ENCODE data around the gene MTAP.

Gene MTAP

DNA sequence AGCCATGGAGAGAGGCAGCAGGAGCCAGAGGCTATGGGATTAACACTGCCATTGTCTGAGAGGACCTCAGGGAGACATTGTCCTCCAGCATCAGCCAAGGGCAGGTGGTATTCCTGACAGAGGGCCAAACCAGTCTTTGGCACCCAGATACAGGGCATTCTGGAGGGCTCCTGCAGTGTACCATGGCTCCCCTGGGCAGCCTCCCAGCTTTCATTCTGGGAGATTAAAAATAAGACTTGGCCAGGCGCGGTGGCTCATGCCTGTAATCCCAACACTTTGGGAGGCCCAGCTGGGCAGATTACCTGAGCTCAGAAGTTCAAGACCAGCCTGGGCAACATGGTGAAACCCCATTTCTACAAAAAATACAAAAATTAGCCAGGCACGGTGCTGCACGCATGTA, 4.2 kb downstream of the MTAP start:
- DNase-seq: no peak

DNA sequence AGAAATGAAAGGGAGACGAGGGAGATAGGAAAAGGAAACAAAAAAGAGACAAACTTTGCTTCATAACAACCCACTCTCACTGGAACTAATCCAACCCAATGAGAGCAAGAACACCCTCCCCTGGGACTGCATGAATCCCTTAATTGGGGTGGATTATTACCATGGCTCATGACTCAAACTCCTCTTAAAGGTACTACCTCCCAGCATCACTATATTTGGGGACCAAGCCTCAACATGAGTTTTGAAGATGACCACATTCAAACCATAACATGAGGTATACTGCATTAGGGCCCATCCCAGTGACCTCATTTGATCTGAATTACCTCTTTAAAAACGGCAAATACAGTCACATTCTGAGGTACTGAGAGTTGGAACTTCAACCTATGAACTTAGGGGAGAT, 8.0 kb downstream of the MTAP start:
- DNase-seq: no peak

DNA sequence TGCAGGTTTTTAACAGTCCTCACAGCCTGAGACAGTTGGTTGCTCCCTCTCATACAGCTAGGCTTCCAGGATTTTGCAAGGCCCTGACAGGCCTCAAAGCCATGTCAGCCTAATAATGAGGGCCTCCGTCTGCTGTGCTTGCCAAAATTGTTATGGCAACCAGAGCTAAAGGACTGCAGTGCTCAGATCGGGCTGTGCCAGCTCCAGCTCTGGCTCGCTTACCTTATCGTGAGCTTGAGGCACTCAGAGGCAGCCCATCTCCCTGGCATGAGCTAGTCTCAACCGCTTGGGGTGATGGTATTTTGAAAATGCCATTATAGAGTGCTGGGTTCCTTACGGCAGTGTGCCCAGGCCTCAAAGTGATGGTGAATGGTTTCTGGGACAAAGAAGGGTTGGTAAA, 8.4 kb downstream of the MTAP start:
- DNase-seq: no peak

DNA sequence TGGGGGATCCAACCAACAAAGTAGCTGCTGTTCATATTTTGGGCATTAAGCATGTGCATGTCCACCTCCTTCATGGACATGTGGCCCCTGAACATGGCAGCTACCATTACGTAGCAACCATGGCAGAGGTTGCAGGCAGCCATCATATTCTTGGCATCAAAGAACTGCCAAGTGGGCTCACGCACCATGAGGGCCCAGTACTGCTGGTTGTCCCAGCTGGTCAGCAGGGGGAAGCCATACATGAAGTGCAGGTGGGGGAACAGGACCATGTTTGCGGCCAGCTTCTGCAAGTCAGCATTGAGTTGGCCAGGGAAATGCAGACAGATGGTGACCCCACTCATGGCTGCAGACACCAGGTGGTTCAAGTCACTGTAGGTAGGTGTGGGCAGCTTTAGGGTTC, 9.5 kb downstream of the MTAP start:
- DNase-seq: no peak

DNA sequence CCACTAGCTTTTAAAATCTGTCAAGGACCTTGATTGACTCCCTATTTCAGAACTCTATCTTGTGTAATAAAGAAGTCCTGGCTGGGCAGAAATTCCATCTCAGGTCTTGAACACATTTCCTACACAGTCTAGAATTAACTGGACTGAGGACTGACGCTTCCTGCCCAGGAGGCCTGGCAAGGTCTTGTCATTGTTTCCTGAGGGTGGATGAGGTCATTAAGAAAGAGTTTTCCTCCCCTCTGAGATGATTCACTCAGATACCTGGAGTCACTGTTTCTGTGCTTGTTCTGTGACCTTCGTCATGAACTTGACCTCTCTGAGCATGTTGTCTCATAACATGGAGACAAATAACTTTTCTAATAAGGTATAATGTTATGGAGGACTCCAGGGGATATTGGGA, 10.0 kb downstream of the MTAP start:
- no peak for DNase-seq

DNA sequence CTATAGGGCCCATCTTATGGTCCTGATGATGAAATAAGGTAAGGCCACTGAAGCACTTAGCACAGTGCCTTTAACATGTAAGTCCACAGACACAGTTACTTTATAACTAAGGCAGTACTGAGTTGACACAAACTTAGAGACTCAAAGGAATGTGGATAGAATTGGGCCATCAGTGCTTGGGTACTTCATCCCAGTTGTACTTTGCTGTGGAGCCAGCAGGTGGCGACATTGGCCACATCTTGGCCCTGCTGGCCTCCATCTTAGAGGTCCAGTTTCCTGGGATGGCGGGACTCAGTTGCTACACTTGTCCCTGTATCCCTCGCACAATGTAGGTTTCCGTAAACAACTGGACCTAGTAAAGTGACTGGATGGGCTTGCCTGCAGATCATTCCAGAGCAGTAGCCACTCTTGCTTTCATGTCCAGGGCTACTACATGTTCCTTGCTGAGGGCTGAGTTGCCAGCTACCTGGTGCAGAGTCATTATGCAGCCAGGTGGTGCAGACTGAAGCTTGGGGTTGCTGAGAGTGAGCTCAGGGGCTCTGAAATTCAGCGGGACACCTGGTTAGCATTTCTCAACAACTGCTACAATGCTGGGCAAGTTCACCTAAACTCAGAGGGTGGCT, 10.6 kb downstream of the MTAP start:
- peak; percentile 41 for DNase-seq

DNA sequence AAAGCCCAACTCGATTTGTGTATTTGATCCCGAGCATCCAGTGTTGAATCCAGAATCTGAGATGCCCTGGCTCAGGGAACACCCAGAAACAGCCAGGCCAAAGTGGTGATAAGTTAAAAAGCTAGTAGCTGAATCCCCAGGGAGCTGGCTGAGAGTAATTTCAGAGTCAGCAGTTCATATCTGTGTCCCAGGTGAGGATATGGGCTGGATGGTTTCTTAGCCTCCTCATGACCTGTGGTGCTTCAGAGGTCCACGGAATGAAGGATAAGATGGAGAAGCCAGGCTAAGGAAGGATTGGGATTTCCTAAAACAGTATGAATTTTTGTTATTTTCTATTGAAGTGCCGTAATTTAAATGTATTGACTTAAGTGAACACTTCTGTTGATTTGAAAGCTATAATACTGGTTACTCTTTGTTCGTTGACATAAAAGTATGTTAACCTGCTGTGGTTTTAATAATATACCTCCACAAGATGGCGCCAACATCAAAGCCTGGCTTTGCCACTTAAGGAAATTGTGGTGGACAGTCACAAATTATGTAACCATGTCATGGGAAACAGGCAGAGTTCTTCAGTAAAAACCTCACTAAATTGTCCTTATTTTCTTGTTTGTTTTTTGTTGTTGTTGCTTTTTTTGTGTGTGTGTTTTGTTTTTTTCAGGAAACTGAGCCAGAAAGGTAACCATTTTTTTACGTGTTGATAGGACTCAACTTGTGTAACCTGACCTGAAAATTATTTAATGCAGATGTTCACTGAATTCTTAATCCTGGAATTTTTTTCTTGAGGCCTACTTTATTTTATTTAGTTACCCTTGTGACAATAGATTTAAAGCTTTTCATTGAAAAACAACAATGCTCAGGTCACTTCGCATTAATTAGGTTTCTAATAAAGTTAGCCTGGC, 11.4 kb downstream of the MTAP start:
- DNase-seq: peak; percentile 80

DNA sequence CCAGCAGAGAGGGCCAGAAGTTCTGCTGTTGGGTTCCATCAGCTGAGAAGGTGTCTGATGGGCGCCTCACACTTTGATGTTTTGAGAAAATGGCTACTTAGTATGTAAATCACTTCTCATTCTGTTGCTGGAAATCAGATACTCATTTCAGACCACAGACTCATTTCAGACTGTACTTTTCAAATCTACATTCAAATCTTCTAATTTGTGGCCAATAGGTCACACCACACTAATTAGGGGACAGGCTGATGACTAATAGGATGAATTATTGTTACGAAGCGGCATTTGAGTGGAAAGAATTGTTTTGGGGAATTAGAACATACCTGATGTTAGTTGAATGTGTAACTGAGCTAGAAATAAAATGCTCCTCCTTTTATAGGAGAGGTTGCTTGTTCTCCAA, 13.2 kb downstream of the MTAP start:
- DNase-seq: no peak

DNA sequence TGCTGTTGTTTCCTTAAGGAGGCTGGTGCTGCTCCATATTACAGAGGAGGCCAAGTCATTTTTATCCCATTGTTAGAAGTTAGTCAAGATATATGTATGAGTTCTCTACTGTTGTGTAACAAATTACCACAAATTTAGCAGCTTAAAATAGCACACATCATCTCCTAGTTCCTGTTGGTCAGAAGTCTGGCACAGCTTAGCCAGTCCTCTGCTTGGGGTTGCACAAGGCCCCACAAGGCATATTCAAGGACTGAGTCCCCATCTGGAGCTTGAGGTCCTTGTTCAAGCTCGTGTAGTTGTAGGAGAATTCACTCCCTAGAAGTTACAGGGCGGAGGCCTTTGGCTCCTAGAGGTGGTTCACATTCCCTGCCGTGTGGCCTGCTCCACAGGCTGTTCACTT, 14.7 kb downstream of the MTAP start:
- DNase-seq: no peak

DNA sequence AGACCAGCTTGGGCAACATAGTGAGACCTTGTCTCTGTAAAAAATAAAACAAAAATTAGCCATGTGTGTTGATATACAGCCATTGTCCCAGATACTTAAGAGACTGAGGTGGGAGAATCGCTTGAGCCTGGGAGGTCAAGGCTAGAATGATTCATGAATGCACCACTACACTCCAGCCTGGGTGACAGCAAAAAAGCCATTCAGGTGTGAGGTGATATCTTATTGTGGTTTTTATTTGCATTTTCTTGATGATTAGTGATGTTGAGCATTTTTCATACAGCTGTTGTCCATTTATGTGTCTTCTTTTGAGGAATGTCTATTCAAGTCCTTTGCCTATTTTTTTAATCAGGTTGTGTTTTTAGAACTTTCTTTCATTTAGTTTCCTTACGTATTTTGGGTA, 23.2 kb downstream of the MTAP start:
- DNase-seq: peak; percentile 26

DNA sequence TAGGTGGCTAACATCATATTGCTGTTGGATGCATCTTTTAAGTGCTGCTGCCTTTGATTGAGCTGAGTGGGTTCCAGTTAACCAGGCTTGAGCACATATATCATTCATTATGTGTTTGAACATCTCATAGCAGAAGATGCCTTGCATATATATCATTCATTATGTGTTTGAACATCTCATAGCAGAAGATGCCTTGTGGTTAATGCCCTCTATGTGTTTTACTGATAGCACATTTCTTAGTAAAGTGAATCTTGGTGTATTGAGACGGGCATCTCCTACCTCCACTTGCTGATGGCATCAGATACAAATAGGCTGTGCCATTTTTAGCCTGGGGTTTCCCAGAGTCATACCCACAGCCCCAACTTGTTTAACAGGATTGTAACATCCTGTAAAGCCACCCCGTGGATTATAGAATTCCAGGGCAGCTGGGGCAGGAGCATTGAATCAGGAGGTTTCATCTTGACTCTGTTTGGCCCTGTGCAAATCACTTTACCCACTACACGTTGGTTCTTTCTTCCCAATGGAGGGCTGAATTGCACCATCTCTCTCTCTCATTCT, 26.5 kb downstream of the MTAP start:
- DNase-seq: no peak

DNA sequence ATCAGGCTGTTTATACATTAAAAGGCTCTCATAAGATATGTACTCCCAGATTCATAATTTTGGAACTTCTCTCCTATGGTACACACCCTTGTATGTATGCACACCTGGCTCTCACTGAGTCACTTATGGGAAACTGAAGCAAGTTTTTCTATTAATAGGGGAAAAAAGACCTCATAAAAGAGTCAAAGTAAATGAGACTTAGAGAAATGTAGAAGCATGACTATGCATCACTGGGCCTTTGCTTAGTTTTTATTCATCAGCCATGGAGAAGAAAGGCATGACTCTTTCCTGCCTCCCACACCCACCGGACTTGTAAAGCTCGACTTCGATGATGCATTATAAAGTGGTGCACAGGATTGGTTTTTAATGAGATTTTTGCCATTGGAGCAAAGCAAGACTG, 28.2 kb downstream of the MTAP start:
- DNase-seq: no peak

DNA sequence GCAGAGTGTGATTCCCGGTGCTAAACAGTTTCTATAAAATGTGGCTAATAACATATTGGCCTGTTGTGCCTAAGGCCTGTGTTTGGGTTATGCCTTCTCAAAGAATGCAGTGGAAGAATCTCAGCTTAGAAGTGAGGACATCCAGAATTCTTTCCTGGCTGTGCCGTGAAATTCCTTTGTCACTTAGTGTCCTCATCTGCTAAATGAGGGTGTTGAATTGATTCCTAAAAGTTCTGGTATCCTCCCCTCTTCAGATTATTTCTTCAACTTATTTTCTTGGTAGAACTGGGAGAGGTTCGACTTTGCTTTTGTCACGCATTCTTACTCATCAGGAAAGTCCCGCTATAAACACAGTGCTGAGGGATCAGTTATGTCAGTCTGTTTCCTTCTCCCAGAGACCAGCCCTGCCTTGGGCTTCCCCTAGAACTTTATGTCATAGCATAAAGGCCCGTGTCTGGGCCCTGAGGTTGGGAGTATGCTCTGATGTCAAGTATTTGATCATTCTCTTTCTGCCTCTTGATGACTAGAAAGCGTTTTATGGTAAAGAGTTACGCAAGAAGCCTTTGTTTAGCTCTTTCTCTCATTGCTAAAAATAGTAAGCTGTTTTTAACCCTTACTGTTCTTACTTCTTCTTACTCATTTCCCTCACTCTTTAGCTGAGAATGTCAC, 29.5 kb downstream of the MTAP start:
- DNase-seq: no peak

DNA sequence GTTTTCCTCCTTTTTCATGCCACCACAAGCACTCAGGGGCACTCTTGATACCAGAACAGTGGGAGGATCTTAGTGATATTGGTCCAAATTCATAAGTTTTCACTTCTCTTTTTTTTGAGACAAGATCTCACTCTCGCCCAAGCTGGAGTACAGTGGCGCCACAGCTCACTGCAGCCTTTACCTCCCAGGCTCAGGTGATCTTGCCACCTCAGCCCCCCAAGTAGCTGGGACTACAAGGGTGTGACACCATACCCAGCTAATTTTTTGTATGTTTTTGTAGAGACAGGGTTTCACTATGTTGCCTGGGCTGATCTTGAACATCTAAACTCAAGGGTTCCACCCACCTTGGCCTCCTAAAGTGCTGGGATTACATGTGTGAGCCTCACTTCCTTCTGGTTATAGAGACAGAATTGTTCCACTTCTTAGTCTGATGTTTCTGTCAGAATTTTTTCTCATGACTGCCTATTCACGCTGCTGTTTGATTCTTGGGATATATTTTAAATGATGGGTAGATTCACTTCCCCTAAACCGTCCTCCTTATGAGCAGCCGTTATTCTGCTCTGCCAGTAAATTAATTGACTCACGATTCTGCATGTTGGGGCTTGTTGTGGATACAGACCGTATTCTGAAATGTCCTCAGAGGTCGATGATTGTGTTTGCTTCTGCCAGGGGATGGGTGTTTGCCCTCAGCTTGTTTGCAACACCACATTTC, 30.8 kb downstream of the MTAP start:
- no peak for DNase-seq

DNA sequence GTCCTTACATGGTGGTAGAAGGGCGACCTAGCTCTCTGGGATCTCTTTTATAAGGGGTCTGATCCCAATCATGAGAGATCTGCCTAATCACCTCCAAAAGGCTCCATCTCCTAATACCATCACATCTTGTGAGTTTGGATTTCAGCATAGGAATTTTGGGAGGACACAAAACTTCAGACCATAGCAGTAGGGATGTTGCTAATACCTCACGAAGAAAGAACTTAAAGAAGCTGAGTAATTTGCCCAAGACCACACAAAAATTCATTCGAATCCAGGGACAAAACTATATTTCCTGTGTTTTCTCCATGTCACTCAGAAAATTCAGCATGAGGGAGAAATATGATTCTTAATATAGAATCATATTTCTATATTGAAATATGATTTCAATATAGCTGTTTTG, 32.7 kb downstream of the MTAP start:
- DNase-seq: no peak

DNA sequence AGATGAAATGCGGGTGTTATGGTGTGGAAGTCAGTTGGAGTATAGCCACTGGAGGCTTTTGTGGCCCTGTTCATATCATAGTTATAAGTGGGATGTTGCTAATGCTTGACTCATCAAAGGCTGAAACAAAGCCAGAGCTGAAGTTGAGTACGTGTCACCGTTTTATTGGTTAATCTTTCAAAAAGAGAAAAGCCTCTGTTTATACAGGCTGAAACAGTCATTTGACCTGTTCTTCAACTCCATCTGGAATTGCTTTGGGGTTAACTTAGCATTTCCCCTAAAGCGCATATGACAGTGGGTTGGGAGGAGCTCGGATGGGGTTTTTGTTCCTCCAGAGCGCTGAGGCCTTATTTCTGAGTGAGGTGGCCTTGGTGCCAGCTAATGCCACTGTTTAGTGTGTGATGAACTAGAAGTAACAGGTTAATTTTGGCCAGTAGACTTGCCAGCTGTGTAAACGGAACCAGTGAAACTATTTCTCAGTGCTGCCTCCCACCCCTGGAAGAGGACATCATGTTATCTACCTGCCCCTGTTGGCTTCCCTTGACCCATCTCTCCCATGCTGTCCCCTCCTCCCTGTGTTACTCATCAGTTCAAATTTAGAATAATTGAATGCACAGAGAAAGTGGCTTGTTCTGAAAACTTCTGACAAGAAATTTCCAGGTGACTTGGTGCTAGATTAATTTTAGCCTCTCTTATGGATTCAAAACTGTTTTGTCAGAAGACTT, 34.2 kb downstream of the MTAP start:
- no peak for DNase-seq

DNA sequence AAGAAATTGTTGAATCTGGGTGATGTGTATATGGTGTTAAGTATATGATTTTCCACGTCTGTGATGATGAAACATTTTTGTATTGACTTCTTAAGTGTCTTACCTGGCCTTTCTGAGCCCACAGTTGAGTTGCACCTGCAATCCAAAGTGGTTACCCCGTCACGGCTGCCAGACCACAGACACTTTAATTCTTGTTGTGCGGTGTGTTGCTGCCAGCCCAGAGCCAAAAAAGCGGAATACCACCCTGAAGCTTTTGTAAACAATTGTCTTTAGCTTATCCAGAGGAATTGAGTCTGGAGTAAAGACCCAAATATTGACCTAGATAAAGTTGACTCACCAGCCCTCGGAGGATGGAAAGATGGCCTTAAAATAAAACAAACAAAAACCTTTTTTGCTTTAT, 35.1 kb downstream of the MTAP start:
- DNase-seq: no peak

DNA sequence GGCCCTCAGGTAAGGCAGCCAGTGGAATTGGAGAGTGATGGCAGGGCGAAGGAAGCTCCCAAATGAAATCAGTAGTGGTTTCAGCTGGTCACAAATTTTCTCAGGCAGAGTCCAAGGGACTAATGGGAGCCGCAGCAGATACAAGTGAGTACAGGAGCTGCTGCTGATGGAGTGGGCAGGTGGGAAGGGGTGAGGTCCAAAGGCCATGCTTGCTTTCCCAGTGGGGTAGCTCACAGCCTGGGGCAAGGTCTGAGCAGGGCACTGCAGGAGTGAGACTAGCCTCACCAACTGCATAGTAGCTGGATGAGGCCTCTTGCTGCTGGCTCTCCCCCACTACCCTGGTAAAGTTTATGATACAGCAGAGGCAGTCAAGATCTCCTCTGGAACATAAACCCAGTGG, 38.2 kb downstream of the MTAP start:
- DNase-seq: no peak

DNA sequence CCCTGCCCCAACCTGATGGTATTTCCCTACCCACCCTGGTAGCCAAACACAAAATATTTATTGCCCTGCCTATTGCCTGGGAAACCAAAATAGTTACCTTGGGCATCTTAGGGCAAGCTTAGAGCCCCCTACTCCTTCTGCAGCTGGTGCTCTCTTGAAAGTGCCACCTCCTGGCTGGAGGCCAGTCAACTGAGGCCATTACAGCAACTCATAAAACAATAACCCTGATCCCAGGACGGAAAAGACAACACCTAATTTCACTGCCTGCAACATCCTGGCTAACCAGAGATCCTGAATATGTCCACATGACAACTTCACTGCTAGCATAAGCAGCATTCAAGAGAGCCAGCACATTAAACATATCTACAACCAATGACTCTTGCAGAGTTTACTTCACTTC, 38.7 kb downstream of the MTAP start:
- no peak for DNase-seq

DNA sequence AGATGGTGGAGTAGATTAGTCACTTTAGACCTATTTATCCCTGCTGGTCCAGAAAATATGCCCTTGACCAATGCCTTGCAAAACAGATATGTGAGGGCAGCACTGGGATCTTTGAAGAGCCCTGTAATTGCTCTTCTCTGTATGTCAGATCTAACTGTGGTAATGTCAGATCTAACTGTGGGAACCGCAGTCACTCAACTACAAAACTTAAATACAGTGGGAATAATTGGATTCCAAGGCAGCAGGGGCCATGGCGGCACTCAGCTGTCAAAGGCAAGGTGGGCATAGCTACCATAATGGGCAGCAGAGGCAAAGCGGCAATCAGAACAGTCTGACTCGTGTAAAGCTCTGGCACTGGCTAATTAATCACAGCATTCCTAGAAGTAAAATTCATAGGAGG, 46.2 kb downstream of the MTAP start:
- DNase-seq: no peak

DNA sequence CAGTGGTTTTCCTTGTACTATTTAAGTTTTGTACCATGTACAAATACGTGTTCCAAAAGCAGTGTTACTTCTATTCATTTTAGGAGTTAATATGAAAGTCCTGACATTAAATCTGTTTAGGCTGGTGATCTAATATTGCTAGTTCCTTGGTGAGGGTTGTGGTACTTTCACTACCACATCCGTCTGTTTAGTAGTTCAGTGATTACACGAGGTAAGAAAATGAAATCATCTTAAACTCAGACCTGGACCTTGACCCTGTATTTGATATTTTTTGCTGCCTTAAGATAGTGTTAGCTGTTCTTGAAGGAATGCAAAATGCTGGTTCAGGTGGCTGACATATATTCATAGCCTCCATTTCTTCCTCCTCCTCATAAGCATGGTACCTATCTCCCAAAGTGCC, 50.3 kb downstream of the MTAP start:
- no peak for DNase-seq

DNA sequence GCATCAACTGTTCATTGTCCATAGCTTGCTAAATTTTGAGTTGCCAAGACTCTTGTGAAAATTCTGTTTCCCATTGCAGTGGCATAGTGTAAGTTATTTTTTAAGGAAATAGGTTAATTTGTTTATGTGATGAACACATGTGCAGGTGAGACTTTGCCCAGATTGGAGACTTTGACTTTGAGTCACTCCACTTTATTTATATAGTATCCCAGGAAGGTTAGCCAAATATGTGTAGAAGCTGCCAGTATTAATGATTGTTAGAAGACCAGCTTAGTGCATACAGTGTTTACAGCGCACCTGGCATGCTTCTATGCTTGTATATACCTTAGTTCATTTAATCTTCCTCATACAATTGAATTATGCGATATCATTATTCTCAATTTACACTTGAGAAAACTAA, 51.0 kb downstream of the MTAP start:
- DNase-seq: no peak

DNA sequence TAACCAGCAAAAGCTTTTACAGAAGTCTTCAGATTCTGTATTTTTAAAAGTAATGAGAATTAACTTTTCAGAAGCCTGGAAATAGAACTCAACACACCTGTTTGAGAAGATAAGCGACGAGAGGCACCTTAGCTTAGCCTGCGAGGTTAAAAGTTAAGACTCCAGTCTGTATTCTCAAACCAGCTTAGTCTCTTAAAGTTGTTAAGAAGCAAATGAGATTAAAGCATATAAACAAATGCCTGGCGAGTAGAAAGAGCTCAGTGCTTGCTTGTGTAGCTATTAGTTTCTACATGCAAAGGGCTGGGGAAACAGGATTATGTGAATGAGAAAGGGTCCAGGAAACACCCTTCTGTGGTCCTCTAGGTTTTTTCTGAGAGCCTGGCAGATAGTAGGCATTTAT, 51.7 kb downstream of the MTAP start:
- no peak for DNase-seq
